NK-92 (cell line): Measurements from ENCODE around the gene RABL3.
"Not testable (repeated sequence)": the region's sequence is repeated elsewhere in the genome, so short reads cannot be mapped to it uniquely, and the experiment has no call there.

ENCODE experiments used
- DNase-seq: peaks from one replicate; lab custom pipeline; 2025; ENCODE audit not compliant: unreplicated experiment; lab: John Stamatoyannopoulos, UW

Gene RABL3

DNA sequence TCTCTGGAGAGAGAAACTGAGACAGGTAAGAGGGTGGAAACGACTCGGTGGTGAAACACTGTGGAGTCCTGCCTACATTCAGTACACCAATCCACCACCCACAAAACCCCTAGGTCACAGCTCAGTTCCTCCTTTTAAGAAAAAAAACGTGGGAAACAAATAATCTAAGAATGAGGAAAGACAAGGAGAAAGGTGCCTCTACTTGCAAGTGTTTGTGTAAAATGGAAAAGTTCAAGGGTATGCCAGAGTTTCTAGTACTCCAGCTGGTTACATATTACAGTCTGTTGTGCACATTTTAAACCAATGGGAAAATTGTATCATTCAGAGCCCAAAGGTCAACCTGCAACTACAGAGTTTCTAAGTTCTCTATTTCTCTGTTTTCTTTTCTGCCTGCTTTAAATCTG, 92.5 kb downstream of the RABL3 start:
- DNase-seq = no peak

DNA sequence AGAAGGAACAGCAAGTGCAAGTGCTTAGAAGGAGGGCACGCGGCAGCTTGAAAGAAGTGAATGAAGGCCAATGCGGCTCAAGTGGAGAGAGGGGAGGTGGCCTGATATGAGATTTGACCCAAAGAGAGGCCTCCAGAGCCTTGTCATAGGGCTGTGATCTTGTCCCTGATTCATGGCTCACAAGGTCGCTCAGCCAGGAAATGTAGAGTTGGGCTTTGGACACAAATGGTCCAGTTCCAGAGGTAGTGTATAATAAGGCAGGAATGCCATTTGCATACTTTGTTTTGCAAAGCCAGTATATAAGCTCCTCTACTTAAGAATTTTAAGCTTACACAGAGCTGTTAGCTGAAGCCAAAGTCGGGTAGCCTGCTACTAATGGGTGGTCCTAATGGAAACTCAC, 94.0 kb downstream of the RABL3 start:
- DNase-seq = no peak

DNA sequence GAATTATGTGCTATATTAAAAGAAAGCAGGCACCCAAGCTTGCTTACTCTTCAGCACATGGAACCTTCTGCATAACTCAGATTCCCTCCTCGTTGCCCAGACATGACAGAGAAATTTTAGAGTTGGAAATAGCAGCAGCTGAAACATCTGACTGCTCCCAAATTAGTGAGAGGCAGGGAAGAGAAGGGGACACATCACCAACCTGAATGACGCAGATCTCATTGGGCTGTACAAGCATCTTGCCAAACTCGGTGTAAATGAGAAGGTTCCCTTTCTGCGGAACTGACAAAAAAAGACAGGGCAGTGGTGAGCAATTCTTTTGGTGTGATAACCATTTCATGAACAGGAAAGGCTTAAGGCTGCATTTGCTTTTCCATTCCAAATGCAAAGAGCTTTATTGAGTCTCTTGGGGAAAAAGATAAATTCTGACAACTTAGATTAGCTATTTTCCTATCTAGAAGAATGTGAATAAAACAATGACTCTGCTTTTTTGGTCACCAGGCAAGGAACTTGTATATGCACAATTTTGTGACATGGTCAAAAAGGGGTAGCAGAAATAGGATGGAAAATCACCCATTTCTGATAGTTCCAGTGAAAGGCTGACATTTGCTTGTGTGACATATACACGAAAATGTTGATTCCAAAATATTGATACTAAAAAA, 95.4 kb downstream of the RABL3 start:
- DNase-seq = no peak

DNA sequence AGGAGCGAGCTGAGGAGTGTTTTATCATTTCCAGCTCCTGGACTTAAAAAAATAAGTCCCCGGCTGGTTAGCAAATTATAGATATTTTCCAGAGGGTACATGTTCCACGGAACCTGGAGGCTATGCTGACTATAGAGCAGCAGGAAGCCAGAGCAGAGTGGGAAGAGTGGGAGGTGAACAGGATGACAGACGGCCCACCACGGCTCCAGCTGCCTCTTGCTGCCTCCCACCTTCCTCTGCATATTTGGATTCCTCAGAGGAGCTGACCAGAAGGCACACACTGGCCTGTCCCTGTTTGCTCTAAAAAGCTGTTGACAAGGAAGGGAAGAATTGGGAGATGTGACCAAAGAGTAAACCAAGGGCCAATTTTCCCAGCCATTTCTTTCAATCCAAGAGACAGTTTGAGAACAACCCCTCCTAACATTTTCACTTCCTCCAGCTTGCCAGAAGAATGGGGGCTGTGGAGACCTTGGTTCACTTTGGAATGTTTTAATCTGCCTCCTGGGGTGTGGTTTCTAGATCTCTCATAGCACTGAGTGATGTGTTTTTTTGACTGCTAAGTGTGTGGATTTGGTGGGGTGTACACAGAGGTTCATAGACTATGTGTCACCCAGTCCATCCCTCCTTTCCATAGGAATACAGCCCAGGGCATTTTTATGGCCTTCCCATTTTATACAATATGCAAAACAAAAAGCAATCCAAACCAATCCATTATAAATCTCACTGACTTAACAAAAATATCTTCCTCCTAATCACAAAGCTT, 97.1 kb downstream of the RABL3 start:
- no peak for DNase-seq

DNA sequence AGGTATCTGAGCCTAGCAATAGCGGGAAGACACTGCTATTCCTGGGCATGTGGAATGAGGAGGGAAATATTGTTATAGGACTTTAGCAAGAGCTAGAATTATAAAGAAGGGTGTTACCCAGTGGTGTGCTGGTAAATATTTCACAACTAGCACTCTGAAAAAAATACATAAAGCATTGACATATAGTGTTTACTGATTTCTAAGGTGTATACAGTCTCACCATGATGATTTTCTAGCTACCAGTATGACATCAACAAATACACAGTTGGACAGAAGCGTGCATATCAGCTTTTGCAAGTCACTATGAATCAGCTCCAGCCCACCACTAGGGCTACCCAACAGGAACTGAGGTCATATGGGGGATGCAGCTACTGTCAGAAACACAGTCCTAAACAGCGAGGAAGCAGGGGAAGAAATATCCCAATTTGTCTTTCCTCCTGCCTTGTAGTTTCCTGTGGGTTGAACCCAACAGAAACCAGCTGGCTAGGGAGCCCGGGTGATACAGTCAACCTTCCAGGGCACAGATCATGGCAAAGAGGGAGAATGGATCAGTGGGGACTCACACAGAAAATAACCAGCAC, 99.9 kb downstream of the RABL3 start:
- no peak for DNase-seq

DNA sequence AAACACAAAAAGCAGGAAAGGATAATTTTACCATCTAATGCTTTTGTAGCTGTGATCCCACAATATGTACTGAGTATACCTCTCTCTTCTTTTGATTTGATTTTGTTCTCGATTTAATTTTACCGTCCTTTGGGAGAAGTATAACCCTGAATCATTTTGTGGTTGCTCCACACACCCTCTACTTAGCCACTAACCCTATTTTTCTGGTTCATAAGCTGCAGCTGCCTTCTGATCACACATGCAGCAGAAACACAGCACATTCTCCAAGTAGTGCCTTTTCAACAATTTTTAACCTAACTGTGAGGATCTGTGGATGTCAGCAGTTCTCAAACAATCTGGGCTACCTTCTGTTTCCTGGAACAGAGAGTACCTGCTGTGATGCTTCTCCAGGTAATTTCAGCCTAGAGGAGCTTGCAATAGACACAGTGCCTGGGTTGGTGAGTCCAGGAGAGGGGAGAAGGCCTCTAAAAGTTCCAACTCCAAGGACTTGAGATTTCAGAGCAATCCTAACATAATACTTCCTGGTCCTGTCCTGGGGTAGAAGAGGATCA, 100.5 kb downstream of the RABL3 start:
- DNase-seq = no peak

DNA sequence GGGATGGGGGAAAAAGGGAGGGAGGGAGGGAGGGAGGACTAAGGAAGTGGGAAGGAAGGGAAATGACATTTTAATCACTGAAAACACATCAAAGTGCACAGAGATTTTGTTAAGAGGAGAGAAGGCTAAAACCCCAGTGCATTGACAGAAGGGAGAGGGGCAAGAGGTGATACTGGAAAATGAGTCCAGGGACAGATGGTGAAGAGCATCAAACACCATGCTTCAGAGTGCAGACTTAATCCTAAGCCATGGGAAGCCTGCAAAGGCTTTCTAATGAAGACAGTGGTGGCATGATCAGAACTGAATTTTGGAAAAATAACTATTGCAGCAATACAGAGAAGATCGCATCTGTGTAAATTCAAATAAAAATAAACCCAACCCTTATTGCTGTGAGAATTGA, 102.1 kb downstream of the RABL3 start:
- DNase-seq = no peak

DNA sequence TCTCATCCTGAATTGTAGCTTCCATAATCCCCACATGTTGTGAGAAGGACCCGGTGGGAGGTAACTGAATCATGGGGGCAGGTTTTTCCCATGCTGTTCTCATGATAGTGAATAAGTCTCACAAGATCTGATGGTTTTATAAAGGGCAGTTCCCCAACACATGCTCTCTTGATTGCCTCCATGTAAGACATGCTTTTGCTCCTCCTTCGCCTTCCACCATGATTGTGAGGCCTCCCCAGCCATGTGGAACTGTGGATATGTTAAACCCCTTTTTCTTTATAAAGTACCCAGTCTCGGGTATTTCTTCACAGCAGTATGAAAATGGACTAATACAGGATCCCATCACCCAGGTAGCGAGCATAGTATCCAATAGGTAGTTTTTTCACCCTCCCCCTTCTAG, 103.5 kb downstream of the RABL3 start:
- DNase-seq = not testable (repeated sequence)

DNA sequence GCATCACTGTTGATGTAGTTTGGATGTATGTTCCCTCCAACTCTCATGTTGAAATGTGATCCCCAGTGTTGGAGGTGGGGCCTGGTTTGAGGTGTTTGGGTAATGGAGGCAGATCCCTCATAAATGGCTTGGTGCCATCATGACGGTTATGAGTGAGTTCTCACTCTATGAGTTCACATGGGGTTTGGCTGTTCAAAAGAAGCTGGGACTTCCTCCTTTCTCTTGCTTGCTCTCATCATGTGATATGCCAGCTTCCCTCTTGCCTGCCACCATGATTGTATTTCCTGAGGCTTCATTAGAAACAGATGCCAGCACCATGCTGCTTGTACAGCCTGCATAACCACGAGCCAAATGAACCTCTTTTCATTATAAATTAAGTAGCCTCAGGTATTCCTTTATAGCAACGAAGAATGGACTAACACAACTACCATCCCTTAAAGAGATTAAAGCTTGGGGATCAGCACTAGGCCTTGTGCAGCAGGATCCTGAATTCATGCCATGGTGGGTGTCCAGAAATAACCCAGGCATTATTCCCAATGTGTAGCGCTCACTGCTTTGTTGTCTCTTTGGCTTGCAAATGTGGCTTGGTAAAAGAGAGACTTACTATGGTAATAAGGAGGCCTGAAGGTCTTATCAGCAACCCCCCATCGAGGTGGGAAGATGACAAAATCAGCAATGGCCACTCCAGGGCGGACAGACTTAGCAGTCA, 104.3 kb downstream of the RABL3 start:
- DNase-seq = no peak

DNA sequence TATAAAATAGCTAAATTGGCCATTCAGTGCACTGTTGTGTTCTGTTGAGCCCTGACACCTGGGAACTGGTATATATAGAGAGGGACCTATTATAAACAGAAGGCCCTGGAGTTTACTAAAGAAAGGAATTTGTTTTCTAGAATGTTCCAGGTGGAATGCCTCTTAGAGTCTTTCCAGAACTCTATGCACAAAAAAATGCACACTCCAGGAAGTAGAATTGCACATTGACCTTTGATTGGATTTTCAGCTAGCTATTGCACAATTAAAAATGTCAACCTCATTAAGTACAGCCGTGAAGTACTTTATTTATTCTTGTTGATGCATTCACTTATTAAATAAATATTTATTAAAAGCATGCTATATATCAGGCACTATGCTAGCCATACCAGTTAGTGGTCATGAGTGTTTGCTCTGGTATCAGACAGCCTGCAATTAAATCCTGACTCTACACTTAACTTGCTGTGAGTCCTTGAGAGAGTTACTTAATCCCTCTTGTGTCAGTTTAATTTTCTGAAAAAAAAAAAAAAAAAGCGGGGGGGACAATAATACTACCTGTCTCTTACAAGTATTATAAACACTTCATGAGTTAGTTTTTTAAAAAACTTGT, 105.4 kb downstream of the RABL3 start:
- DNase-seq = no peak
